Measurements from ENCODE around the gene MINDY3.

The MINDY3 gene

DNA sequence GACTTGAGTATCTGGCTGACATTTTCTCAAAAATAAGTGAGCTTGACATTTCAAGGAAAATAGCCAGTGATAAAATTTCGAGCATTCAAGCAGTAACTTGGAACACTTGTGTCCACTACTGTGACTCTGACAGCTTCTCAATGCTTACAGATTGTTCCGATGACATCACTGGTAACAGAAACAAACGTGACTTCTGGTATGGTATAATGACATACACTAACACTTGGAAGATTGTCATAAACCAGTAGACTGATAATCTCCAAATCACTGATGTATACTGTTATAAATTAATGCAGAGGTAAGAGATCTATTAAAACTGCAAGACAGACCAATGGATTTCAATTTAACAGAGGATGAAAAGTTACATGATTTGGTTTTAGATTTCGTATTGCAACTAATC lies 6.5 kb downstream of the MINDY3 start (continued):
- TF ChIP-seq, protein P1, sequence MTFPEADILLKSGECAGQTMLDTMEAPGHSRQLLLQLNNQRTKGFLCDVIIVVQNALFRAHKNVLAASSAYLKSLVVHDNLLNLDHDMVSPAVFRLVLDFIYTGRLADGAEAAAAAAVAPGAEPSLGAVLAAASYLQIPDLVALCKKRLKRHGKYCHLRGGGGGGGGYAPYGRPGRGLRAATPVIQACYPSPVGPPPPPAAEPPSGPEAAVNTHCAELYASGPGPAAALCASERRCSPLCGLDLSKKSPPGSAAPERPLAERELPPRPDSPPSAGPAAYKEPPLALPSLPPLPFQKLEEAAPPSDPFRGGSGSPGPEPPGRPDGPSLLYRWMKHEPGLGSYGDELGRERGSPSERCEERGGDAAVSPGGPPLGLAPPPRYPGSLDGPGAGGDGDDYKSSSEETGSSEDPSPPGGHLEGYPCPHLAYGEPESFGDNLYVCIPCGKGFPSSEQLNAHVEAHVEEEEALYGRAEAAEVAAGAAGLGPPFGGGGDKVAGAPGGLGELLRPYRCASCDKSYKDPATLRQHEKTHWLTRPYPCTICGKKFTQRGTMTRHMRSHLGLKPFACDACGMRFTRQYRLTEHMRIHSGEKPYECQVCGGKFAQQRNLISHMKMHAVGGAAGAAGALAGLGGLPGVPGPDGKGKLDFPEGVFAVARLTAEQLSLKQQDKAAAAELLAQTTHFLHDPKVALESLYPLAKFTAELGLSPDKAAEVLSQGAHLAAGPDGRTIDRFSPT (tag by site-specific recombination; IDR thresholded peaks at IDR 0.05): peak; percentile 77
- no peak for TF ChIP-seq ZNF354C (tag by site-specific recombination; IDR thresholded peaks at IDR 0.05; ENCODE audit: borderline replicate concordance, low read depth)
- TF ChIP-seq ZNF175 (tag by site-specific recombination; IDR thresholded peaks at IDR 0.05): no peak
- TF ChIP-seq ZNF248 (tag by site-specific recombination; IDR thresholded peaks at IDR 0.05): no peak
- TF ChIP-seq ZIC2 (tag by site-specific recombination; IDR thresholded peaks at IDR 0.05): no peak
- TF ChIP-seq TRIM28 (IDR thresholded peaks at IDR 0.05; ENCODE audit: borderline replicate concordance, low read length): no peak
- no peak for TF ChIP-seq ZFP69B (tag by site-specific recombination; IDR thresholded peaks at IDR 0.05)
- TF ChIP-seq, protein P2, sequence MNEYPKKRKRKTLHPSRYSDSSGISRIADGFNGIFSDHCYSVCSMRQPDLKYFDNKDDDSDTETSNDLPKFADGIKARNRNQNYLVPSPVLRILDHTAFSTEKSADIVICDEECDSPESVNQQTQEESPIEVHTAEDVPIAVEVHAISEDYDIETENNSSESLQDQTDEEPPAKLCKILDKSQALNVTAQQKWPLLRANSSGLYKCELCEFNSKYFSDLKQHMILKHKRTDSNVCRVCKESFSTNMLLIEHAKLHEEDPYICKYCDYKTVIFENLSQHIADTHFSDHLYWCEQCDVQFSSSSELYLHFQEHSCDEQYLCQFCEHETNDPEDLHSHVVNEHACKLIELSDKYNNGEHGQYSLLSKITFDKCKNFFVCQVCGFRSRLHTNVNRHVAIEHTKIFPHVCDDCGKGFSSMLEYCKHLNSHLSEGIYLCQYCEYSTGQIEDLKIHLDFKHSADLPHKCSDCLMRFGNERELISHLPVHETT (tag by site-specific recombination; IDR thresholded peaks at IDR 0.05): no peak
- TF ChIP-seq, protein P3, sequence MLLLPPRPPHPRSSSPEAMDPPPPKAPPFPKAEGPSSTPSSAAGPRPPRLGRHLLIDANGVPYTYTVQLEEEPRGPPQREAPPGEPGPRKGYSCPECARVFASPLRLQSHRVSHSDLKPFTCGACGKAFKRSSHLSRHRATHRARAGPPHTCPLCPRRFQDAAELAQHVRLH (tag by site-specific recombination; IDR thresholded peaks at IDR 0.05): no peak; the same call in 1 of the 2 replicates
- TF ChIP-seq ZNF221 (tag by site-specific recombination; IDR thresholded peaks at IDR 0.05; ENCODE audit: borderline replicate concordance): no peak
- no peak for TF ChIP-seq ZBTB20 (tag by site-specific recombination; IDR thresholded peaks at IDR 0.05)
- peak; percentile 80; the same call in 1 of the 2 replicates for TF ChIP-seq BCL11A (tag by site-specific recombination; IDR thresholded peaks at IDR 0.05; ENCODE audit: low read depth)
- TF ChIP-seq ZNF623 (tag by site-specific recombination; IDR thresholded peaks at IDR 0.05): no peak
- TF ChIP-seq, protein P4, sequence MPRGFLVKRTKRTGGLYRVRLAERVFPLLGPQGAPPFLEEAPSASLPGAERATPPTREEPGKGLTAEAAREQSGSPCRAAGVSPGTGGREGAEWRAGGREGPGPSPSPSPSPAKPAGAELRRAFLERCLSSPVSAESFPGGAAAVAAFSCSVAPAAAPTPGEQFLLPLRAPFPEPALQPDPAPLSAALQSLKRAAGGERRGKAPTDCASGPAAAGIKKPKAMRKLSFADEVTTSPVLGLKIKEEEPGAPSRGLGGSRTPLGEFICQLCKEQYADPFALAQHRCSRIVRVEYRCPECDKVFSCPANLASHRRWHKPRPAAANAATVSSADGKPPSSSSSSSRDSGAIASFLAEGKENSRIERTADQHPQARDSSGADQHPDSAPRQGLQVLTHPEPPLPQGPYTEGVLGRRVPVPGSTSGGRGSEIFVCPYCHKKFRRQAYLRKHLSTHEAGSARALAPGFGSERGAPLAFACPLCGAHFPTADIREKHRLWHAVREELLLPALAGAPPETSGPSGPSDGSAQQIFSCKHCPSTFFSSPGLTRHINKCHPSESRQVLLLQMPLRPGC (tag by site-specific recombination; IDR thresholded peaks at IDR 0.05): peak; percentile 64; the same call in 1 of the 2 replicates

DNA sequence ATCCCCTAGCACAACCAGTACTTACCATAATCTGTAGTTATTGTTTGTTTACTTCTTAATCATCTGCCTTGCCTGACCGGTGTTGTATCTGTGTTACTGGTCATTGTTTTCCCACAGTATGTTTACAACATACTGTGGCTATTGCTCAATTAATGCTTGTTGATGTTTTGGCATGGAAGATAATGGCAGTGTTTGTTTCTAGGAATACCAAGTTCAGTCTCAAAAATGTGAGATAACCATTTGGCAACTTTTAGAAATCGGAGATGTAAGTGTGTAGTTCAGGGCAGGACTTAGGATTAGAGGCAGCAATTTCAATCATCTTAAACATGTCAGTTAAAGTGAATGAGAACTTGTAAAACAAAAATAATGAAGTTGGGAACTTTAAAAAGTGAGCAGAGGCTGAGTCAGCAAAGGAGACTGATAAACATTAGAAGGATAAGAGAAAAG lies 8.2 kb downstream of the MINDY3 start:
- peaks cover 0 to 7% of the 10 kb centered on the region in 2 experiments; a peak in 1 of 3 replicates for H3K36me3 ChIP-seq (ENCODE audit: control insufficient read depth in 2 of 2, insufficient read depth in 1 of 2, low read length in 2 of 2)
- H3K27ac ChIP-seq (ENCODE audit: extremely low read depth, low read depth, low read length): peak overlapping the region; percentile 50
- POLR2A ChIA-PET: no interaction called here
- peaks cover 38% of the 10 kb centered on the region for H3K4me1 ChIP-seq (ENCODE audit: control insufficient read depth, insufficient read depth, low read length)
- CTCF ChIA-PET: no interaction called here
- no peak overlapping the region for H3K4me3 ChIP-seq (ENCODE audit: low read depth, low read length)
- H3K9me3 ChIP-seq (ENCODE audit: control insufficient read depth, insufficient read depth, low read depth, low read length): no peaks in the 10 kb centered on the region
- TF ChIP-seq, protein P5, sequence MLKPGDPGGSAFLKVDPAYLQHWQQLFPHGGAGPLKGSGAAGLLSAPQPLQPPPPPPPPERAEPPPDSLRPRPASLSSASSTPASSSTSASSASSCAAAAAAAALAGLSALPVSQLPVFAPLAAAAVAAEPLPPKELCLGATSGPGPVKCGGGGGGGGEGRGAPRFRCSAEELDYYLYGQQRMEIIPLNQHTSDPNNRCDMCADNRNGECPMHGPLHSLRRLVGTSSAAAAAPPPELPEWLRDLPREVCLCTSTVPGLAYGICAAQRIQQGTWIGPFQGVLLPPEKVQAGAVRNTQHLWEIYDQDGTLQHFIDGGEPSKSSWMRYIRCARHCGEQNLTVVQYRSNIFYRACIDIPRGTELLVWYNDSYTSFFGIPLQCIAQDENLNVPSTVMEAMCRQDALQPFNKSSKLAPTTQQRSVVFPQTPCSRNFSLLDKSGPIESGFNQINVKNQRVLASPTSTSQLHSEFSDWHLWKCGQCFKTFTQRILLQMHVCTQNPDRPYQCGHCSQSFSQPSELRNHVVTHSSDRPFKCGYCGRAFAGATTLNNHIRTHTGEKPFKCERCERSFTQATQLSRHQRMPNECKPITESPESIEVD (tag by site-specific recombination; IDR thresholded peaks at IDR 0.05): peak; percentile 92
- TF ChIP-seq SETDB1 (IDR thresholded peaks at IDR 0.05; ENCODE audit: insufficient read length, low read length) (no peak), MYNN (tag by site-specific recombination; IDR thresholded peaks at IDR 0.05; ENCODE audit: borderline replicate concordance) (no peak), KLF9 (tag by site-specific recombination; IDR thresholded peaks at IDR 0.05; ENCODE audit: low read depth) (no peak), ZSCAN30 (tag by site-specific recombination; IDR thresholded peaks at IDR 0.05) (no peak), BCL11B (tag by site-specific recombination; IDR thresholded peaks at IDR 0.05; ENCODE audit: low read depth) (no peak)
- TF ChIP-seq, protein P6, sequence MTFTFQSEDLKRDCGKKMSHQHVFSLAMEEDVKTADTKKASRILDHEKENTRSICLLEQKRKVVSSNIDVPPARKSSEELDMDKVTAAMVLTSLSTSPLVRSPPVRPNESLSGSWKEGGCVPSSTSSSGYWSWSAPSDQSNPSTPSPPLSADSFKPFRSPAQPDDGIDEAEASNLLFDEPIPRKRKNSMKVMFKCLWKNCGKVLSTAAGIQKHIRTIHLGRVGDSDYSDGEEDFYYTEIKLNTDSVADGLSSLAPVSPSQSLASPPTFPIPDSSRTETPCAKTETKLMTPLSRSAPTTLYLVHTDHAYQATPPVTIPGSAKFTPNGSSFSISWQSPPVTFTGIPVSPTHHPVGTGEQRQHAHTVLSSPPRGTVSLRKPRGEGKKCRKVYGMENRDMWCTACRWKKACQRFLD (tag by site-specific recombination; IDR thresholded peaks at IDR 0.05): no peak
- TF ChIP-seq, protein P7, sequence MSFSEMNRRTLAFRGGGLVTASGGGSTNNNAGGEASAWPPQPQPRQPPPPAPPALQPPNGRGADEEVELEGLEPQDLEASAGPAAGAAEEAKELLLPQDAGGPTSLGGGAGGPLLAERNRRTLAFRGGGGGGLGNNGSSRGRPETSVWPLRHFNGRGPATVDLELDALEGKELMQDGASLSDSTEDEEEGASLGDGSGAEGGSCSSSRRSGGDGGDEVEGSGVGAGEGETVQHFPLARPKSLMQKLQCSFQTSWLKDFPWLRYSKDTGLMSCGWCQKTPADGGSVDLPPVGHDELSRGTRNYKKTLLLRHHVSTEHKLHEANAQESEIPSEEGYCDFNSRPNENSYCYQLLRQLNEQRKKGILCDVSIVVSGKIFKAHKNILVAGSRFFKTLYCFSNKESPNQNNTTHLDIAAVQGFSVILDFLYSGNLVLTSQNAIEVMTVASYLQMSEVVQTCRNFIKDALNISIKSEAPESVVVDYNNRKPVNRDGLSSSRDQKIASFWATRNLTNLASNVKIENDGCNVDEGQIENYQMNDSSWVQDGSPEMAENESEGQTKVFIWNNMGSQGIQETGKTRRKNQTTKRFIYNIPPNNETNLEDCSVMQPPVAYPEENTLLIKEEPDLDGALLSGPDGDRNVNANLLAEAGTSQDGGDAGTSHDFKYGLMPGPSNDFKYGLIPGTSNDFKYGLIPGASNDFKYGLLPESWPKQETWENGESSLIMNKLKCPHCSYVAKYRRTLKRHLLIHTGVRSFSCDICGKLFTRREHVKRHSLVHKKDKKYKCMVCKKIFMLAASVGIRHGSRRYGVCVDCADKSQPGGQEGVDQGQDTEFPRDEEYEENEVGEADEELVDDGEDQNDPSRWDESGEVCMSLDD (tag by site-specific recombination; IDR thresholded peaks at IDR 0.05): no peak
- TF ChIP-seq, protein P8, sequence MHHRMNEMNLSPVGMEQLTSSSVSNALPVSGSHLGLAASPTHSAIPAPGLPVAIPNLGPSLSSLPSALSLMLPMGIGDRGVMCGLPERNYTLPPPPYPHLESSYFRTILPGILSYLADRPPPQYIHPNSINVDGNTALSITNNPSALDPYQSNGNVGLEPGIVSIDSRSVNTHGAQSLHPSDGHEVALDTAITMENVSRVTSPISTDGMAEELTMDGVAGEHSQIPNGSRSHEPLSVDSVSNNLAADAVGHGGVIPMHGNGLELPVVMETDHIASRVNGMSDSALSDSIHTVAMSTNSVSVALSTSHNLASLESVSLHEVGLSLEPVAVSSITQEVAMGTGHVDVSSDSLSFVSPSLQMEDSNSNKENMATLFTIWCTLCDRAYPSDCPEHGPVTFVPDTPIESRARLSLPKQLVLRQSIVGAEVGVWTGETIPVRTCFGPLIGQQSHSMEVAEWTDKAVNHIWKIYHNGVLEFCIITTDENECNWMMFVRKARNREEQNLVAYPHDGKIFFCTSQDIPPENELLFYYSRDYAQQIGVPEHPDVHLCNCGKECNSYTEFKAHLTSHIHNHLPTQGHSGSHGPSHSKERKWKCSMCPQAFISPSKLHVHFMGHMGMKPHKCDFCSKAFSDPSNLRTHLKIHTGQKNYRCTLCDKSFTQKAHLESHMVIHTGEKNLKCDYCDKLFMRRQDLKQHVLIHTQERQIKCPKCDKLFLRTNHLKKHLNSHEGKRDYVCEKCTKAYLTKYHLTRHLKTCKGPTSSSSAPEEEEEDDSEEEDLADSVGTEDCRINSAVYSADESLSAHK (tag by site-specific recombination; IDR thresholded peaks at IDR 0.05): peak; percentile 69

Measured in HEK293 (cell line).